HUES64 (cell line): Measurements from ENCODE around the gene DUOXA1.

Experiments
- H3K27ac ChIP-seq: 2 replicates; pipeline ENCODE4 v1.7.0; 2013; ENCODE audit warnings: low read depth, low read length, inconsistent platforms
- H3K27me3 ChIP-seq: 2 replicates; pipeline ENCODE4 v1.6.1; 2013; ENCODE audit warnings: mild to moderate bottlenecking, low read length; ENCODE audit not compliant: insufficient read depth
- H3K36me3 ChIP-seq: 2 replicates; pipeline ENCODE4 v1.6.1; 2013; ENCODE audit warnings: mild to moderate bottlenecking, low read length; ENCODE audit not compliant: insufficient read depth
- H3K4me1 ChIP-seq: 2 replicates; pipeline ENCODE4 v1.6.1; 2013; ENCODE audit warnings: mild to moderate bottlenecking, low read length, moderate library complexity; ENCODE audit not compliant: insufficient read depth
- H3K4me3 ChIP-seq: 2 replicates; pipeline ENCODE4 v1.5.1; 2013; ENCODE audit warnings: mild to moderate bottlenecking, low read length, moderate library complexity
- H3K9ac ChIP-seq: 2 replicates; pipeline ENCODE4 v1.6.1; 2013; ENCODE audit warnings: mild to moderate bottlenecking, low read depth, low read length
- H3K9me3 ChIP-seq: 2 replicates; pipeline ENCODE4 v1.6.1; 2013; ENCODE audit warnings: low read depth, low read length; ENCODE audit not compliant: insufficient read depth
- WGBS: fragments of 150-250, 120-280 bp; methylation state at CpG from one replicate; pipeline ENCODE4 v1.1.7; 2013; ENCODE audit warnings: missing lambda C conversion rate; 5-methylcytosine and 5-hydroxymethylcytosine counted together

Gene DUOXA1

DNA sequence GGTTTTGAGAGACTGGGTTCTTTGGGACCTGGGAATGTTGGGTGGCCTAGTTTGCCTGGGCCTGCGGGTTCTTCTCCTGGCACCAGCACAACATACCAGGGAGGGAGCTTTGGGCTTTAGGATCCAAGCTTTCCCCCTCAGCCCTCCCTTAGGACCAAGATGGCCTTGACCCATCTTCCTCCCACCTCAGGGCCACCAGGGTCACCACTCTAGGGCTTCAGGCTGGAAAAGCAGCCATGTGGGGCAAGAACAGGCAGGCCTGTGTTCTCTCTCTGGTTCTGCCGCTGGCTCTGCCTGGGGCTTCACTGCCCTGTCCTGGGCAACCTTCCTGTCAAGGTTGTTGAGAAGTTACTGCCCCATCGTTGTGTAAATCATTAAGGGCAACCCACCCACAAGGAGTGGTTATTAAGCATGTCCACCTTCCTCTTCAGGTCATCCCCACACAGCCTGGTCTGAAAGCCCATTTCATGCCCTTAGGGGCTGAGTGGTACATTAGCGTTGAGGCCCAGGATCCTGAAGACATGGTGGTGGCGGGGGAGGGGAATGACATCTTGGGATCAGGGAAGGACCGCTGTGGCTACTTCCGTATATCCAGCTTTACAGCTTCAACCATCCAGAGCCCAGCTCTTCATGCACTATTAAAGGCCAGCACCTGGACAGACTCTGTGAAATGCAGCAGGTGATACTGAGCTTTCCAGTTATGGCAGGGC lies 767 bp upstream of the DUOXA1 start:
- Histone ChIP-seq H3K27ac (no peak overlapping the region), H3K4me1 (no peaks in the 10 kb centered on the region), H3K9me3 (no peaks in the 10 kb centered on the region; the same call in 1 of the 2 replicates), H3K9ac (no peak overlapping the region), H3K4me3 (peak overlapping the region; percentile 66), H3K27me3 (peaks cover 100% of the 10 kb centered on the region), H3K36me3 (no peaks in the 10 kb centered on the region)
- 87% methylated on average over 7 of the region's 7 CpGs for WGBS

DNA sequence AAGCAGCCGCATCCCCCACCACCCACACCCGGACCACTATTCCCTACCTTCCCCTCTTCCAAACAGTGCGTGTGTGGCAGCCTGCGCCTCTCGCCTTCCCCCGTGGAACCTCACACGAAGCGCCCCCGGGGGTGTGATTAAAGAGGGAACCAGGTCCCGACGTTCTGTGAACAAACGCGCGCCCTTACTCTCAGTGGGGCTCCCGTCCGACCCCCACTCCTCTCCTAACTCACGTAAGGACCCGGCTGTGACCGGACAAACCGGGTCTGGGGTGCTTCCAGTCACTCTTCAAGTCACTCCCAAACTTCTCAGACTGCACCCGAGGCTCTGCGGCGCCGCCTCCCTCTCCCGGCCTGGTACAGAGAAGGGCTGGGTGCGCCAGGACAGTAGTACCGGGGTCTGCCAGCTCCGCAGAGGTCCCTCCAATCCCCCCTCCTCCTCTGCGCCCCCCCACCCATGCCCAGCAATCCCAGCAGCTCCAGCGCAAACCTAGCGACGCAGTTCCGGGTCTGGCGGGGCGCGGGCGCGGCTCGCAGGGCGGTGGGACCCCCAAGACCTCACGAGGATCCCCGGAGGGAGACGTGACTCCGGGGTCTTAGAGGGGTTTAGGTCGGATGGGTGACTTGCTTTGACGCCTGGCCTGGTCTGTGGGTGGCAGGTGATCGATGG lies 574 bp downstream of the DUOXA1 start:
- H3K36me3 ChIP-seq: no peaks in the 10 kb centered on the region
- no peak overlapping the region for H3K27ac ChIP-seq
- no peaks in the 10 kb centered on the region; the same call in 1 of the 2 replicates for H3K9me3 ChIP-seq
- no peak overlapping the region; the same call in 1 of the 2 replicates for H3K9ac ChIP-seq
- peaks cover 100% of the 10 kb centered on the region for H3K27me3 ChIP-seq
- no peaks in the 10 kb centered on the region for H3K4me1 ChIP-seq
- 7% methylated on average over 47 of the region's 47 CpGs for WGBS
- peak overlapping the region; percentile 66 for H3K4me3 ChIP-seq

DNA sequence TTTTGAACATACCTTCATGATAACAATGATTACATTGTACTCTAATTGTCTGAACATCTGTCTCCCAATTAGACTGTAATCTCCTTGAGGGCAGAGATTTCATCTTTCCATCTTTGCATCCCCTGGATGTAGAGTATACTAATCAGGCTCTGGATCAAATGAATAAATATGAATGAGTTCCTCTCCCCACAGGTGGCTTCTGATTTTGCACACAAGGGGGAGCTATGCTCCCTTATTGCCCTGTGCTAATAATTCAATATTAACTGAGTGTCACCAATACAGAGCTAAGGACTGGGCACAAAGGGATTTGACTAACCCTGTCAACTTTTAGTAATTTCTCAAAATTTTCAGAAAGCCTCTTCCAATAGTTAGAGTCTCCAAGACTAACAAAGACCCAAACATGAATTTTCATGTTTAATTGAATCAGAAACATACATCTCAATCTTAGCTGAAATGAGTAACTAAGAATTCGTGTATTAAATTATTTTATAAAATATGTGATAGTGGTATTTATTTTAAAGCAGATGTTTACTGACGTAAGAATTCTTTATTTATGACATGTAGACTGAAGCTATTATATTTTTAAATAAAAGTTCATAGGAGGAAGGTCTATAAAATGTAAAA lies 3.0 kb downstream of the DUOXA1 start:
- no peak overlapping the region for H3K27ac ChIP-seq
- no peaks in the 10 kb centered on the region; the same call in 1 of the 2 replicates for H3K9me3 ChIP-seq
- no peak overlapping the region for H3K9ac ChIP-seq
- 80% methylated on average over 1 of the region's 2 CpGs for WGBS
- no peak overlapping the region for H3K4me3 ChIP-seq
- no peaks in the 10 kb centered on the region for H3K36me3 ChIP-seq
- peaks cover 92% of the 10 kb centered on the region for H3K27me3 ChIP-seq
- no peaks in the 10 kb centered on the region for H3K4me1 ChIP-seq

DNA sequence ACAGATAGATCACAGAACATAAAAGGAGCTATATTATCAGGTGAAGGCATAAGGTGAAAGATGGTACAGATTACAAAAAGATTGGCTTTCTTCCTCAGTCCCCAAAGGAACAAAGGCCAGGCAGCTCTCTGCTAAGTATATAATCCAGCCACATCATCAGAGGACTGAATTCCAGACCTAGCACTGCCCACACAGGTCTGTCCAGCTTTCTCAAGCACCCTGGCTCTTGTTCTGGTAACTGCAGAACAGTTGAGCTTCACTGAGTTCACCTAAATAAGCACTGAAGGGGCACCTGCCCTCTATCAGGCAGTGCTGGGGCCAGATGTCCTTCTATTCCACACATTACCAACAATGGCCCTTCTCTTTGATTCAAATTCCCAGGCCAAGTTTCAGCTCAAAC lies 6.3 kb downstream of the DUOXA1 start:
- H3K4me1 ChIP-seq: no peaks in the 10 kb centered on the region
- H3K36me3 ChIP-seq: no peaks in the 10 kb centered on the region
- H3K27ac ChIP-seq: no peak overlapping the region
- H3K27me3 ChIP-seq: peaks cover 64% of the 10 kb centered on the region
- no peak overlapping the region for H3K4me3 ChIP-seq
- H3K9ac ChIP-seq: no peak overlapping the region
- no peaks in the 10 kb centered on the region for H3K9me3 ChIP-seq

DNA sequence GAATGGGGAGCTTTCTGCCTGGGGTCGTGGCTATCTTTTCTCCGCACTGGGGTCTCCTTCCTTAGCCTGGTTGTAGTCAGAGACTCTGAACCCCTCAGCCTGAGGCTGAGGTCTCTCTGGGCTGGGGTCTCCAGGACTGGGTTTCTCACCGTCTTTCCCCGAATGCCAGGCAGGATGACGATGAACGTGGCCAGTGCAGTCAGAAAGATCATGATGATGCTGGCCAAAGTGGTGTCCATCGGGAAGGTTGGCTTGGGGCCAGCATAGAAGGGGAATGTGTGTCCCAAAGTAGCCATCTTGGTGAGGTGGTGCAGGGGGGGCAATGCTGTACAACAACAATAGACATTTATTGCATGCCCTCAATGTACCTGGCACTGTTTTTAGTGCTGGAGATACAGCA lies 7.0 kb downstream of the DUOXA1 start:
- WGBS: 91% methylated on average over 7 of the region's 7 CpGs
- H3K27ac ChIP-seq: no peak overlapping the region
- H3K36me3 ChIP-seq: no peaks in the 10 kb centered on the region
- no peak overlapping the region for H3K4me3 ChIP-seq
- peaks cover 60% of the 10 kb centered on the region for H3K27me3 ChIP-seq
- no peak overlapping the region for H3K9ac ChIP-seq
- H3K9me3 ChIP-seq: no peaks in the 10 kb centered on the region
- no peaks in the 10 kb centered on the region for H3K4me1 ChIP-seq

DNA sequence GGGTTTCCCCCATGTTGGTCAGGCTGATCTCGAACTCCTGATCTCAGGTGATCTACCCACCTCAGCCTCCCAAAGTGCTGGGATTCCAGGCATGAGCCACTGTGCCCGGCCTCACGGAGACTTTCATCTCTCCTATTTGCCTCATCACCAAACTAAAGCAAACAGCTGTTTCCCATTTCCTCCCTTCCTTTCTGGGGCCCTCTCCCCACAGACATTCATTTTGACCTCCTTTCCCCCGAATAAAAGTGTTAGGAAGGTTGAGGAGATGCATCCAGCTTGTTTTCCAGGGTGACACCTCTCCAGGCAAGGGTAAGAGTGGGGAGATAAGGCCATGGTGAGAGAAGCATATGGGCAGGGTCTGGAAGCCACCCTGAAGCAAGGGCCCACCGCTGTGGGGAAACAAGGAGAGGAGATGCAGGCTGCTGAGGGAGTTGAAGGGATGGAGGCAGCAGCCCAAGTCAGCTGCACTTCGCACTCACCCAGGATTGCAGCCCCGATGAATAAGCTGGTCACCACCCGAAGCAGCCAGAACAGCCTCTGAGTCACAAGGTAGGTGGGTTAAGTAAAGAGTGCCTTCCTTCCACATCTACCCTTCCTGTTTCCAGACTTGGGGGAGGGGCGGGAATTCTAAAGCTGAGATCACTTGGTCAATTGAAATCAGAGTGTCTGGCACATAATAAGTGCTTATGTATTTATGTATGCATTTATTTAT lies 7.8 kb downstream of the DUOXA1 start:
- H3K27ac ChIP-seq: no peak overlapping the region
- no peaks in the 10 kb centered on the region for H3K9me3 ChIP-seq
- H3K4me1 ChIP-seq: no peaks in the 10 kb centered on the region
- peaks cover 60% of the 10 kb centered on the region for H3K27me3 ChIP-seq
- no peak overlapping the region for H3K9ac ChIP-seq
- H3K36me3 ChIP-seq: no peaks in the 10 kb centered on the region
- no peak overlapping the region for H3K4me3 ChIP-seq
- WGBS: 75% methylated on average over 8 of the region's 9 CpGs

DNA sequence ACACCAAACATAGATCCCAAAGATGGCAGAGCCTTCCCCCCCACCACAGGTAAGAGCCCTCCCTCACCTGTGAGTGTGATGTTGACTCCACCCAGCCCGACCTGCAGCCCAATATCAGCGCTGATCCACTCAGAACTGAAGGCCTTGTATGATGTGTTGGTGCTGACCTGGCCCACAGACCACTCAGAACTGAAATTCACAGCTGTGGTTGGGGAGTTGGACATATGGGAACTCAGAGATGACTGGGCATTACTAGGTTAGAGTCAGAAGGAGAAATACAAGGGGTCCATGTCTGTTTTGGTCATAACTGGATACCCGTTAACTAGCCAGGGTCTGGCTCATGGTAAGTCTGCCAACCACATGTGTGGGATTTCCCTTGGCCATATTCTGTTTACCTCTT lies 8.7 kb downstream of the DUOXA1 start:
- Histone ChIP-seq H3K4me3 (no peak overlapping the region), H3K27me3 (peaks cover 60% of the 10 kb centered on the region)
- 93% methylated on average over 3 of the region's 3 CpGs for WGBS

DNA sequence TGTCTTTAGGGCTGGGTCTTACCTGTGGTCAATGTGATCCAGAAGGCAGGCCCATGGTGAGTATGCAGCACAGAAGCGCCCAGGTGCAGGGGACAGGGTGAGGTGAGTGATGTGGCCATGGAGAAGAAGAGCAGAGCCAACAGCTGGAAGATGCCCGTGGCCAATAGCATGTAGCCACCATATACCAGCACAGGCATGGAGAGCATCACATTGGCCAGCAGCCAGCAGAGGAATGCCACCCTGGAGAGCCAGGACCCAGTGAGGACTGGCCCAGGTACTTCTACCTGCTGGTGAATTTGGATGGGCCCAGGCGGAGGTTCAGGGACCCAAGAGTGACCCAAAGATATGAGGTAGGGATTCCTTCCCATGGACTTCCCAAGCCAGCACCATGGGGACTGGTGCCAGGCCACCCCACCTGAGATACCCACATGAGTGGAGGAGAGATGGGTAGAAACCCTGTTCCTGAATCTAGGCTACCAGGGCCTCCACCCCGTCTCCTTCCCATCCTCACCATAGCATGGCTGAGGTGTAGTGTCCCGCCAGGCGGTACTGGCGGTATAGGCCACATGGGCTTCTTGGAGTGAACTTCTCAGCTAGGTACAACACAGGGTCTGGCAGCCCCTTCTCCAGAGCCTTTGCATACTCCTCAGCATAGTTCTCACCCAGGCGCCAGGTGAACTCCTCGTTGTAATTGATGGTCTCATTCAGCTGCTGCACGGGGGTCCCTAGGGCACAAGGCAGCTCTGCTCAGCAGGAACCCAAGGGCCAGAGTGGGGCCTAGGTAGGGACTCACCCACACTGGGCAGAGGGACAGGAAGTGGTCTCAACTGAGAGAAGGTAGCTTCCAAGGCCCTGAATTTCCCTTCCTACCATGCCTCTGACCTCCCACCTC lies 9.4 kb downstream of the DUOXA1 start:
- Histone ChIP-seq H3K36me3 (no peaks in the 10 kb centered on the region), H3K4me3 (no peak overlapping the region), H3K27ac (no peak overlapping the region), H3K27me3 (peaks cover 60% of the 10 kb centered on the region), H3K9ac (no peak overlapping the region), H3K4me1 (no peaks in the 10 kb centered on the region), H3K9me3 (no peaks in the 10 kb centered on the region)
- WGBS: 95% methylated on average over 10 of the region's 10 CpGs

More for the DNA sequence above, 8.7 kb downstream of the DUOXA1 start:
- H3K27ac ChIP-seq: no peak overlapping the region
- H3K36me3 ChIP-seq: no peaks in the 10 kb centered on the region
- H3K4me1 ChIP-seq: no peaks in the 10 kb centered on the region
- H3K9me3 ChIP-seq: no peaks in the 10 kb centered on the region
- no peak overlapping the region for H3K9ac ChIP-seq

DNA sequence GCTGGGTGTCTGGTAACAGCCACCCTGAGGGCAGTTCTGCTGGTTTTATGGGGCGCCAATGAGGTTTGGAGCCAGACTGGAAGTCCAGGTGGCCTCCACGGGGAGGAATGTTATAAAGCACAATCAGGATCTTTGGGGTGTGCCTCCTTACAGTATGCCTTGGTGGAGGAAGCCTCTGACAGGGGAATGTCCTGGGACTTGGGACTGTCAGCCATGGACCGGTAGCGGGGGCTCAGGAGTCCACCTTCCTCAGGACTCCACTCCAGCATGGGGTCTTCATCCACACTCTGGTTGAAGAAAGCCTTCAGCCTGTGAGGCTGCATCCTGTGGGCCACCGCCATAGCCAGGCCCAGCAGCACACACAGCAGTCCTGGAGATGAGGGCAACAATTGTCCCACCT lies 10.7 kb downstream of the DUOXA1 start:
- 93% methylated on average over 5 of the region's 5 CpGs for WGBS
- no peak overlapping the region for H3K4me3 ChIP-seq
- no peaks in the 10 kb centered on the region for H3K36me3 ChIP-seq
- H3K4me1 ChIP-seq: peaks cover 5% of the 10 kb centered on the region; the same call in 1 of the 2 replicates
- peaks cover 60% of the 10 kb centered on the region for H3K27me3 ChIP-seq
- H3K9me3 ChIP-seq: no peaks in the 10 kb centered on the region
- H3K9ac ChIP-seq: no peak overlapping the region
- H3K27ac ChIP-seq: no peak overlapping the region

DNA sequence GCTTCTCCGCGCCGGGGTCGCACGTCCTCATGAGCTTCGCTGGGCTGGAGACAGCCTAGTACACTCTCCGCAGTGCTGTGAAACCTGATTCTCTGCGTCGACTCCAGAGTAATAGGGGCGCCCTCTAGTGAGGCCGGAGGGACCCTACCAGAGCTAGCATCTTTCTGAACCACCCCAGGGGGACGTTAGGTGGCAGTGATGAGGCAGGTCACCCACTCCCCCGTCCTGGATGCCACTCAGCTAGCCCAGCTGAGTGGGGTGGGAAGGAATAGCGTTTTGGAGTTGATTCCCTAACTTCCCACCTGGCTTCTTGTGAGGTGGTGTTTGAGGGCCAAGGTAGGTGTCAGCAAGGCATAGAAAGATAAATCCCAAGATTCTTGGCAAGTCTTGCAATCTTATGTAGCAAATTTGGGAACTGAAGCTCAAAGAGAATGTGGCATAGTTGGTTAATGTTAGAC lies 11.5 kb downstream of the DUOXA1 start:
- peak overlapping the region; percentile 17; the same call in 1 of the 2 replicates for H3K4me3 ChIP-seq
- H3K9ac ChIP-seq: no peak overlapping the region
- H3K27me3 ChIP-seq: peaks cover 60% of the 10 kb centered on the region
- no peaks in the 10 kb centered on the region for H3K36me3 ChIP-seq
- no peak overlapping the region for H3K27ac ChIP-seq
- peaks cover 13% of the 10 kb centered on the region; the same call in 1 of the 2 replicates for H3K4me1 ChIP-seq
- 5% methylated on average over 12 of the region's 14 CpGs for WGBS
- no peaks in the 10 kb centered on the region; the same call in 1 of the 2 replicates for H3K9me3 ChIP-seq
